ENCODE results near the gene L3MBTL4.
"Not testable (repeated sequence)": the region's sequence is repeated elsewhere in the genome, so short reads cannot be mapped to it uniquely, and the experiment has no call there.

L3MBTL4 gene

GRCh38 chr18:6315517-6316331 is 99.0 kb downstream of the L3MBTL4 start:
- DNase-seq, result no peak

GRCh38 chr18:6313415-6313814 is 101.3 kb downstream of the L3MBTL4 start:
- DNase-seq, result no peak

DNA sequence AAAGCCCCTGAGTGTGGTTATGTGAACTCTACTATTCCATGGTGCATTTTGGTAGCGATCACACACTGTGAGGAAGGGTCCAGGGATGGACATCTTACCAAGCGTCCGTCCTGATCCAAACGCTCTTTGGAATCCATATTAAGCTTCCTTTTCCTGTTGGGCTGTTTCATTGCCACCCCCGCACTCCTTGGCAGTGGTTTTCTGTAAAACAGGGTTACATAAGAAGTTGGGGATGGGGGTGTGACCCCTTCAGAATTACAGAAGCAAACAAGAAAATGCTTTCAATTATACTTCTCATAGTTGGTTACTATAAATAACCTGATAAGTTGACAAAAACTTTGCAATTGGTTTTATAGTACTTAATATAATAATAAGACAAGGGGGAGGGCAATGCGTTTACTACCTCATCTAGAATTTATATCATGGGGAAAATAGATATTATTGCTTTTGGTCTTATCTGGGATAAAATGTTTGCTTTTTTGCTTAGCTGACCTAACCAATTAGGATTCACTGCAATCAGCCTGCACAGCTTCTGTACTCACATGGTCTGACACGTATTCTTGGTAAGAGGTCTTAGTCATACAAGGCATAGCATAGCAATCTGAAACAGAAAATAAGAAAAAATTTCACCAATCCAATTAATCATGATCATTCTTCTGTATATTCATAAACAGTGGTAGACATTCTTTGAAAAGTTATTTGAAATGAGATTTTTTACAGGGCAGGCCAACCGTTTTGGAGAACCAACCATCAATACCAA is 103.1 kb downstream of the L3MBTL4 start:
- no peak for DNase-seq

DNA sequence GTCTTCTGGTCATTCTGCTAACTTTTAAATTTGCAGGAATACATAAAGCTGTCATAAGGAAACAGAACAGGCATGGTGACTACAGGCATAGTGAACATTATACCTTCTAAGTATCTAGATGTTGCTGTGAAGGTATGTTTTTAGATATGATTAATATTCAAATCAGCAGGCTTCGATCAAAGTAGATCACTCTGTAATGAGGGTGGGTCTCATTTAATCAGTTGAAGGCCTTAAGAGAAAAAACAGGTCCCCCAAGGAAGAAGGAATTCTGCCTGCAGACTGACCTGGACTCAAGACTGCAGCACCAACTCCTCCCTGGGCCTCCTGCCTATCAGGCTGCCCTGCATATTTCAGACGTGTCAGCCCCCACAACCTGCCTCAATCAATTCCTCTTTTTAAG is 104.0 kb downstream of the L3MBTL4 start:
- DNase-seq, result no peak

GRCh38 chr18:6297875-6298274 is 116.8 kb downstream of the L3MBTL4 start:
- no peak for DNase-seq

- peak in 2 of 58 donors; percentile 31 to 52 for DNase-seq
These were observed 120.4 kb downstream of the L3MBTL4 start for GRCh38 chr18:6294148-6294784.

DNA sequence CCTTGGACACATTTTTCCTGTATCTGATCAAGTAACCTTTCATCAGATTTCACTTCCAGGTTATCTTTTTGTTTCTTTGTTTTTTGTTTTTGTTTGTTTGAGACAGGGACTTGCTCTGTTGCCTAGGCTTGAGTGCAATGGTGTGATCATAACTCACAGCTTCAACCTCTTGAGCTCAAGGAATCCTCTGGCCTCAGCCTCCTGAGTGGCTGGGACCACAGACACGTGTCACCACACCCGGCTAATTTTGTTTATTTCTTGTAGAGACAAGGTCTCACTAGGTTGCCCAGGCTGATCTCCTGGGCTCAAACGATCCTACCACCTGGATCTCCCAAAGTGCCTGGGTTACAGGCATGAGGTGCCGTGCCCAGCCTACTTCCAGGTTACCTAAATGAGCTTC is 124.9 kb downstream of the L3MBTL4 start:
- no peak for DNase-seq

GRCh38 chr18:6286585-6286984 is 128.1 kb downstream of the L3MBTL4 start:
- no peak for DNase-seq

DNA sequence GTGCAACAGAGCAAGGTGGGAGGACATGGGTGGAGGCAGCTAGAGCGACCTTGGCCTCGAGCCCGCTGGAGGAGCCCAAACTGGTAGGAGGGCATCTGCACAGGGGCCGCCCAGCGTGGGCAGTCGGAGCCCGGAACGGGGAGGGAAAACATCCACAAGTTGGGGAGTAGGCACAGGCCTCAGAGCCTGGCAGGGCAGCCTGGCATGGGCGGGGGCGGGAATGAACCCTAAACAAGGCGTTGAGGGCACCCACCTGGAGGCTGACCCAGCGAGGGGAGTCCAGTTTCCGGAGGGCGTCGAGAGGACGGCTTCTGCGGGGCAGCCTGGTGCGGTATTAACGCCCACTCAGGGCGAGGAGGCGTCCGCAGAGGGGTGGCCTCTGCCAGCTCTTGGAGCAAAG is 129.9 kb downstream of the L3MBTL4 start:
- no peak for DNase-seq

DNA sequence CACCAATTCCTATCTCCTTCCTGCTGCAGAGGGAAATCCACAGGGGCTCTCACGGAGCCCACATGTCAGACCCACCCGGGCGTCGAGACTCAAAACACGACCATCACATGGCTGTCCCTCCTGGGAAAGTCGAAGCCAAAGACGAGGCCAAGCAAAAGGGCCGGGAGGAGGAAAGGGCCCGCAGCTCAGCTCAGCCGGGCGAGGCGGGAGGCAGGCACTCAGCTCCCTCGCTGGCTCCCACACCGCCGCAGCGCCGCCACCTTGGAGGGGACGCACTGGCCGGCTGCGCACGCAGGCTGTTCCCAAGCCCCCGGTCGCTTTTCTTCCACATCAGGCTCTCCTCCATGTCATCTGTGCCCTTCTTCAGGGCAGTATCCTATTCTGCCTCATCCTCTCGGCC is 130.4 kb downstream of the L3MBTL4 start:
- DNase-seq, result no peak

DNA sequence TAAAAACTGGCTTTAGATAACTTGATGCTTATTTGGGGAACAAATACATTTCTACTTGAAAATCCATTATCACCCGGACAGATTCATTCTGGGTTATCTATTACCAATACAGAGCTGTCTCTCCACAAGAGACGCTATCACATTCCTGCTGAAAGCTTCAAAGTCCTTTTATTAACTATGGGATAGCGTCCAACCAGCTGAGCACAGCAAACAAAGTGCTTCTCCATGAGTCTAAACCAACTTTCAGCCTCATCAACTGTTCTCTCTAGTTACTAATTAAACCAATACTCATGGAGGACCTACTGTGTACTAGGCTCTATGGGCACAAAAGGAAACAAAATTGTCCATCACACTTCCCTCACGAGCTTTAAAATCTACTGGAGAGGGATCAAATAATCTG is 132.8 kb downstream of the L3MBTL4 start:
- DNase-seq, result peak in 1 of 58 donors; percentile 16

GRCh38 chr18:6280211-6280743 is 134.4 kb downstream of the L3MBTL4 start:
- DNase-seq, result no peak

DNA sequence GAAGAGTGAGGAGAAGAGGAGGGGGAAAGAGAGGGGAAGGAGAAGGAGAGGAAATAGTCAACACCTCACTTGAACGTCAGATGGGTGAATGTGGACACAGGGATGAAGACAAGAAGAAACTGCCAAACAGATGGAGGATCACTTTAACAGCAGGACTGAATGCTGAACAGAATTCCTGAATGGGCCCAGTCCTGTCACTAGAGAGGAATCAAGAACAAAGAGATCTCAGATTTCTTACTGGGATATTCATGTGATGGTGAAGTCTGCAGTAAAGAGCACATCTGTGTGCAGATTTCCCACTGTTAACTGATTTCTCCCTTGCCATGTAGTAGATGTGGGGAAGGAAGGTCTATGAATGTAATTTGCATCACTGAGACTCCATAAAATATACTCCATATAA is 135.4 kb downstream of the L3MBTL4 start:
- DNase-seq, result peak in 1 of 58 donors; percentile 13

DNA sequence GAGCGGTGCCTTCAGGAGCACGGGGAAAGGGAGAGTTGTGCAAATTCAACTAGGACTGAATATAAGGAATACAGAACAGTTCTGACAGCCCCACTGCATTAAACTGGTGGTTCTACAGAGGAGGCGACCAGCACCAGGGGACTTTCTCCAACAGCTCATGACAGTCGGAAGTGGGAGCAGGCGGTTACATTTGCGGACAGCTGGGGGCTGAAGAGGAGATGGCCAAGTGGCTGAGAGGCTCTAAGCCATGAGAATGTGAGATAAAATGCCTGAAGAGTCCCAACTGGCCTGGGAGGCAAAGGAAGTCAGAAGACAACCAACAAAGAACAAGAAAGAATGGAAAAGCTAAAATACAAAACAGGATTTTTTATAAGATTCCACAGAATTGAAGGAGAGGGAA is 141.3 kb downstream of the L3MBTL4 start:
- DNase-seq, result no peak

DNA sequence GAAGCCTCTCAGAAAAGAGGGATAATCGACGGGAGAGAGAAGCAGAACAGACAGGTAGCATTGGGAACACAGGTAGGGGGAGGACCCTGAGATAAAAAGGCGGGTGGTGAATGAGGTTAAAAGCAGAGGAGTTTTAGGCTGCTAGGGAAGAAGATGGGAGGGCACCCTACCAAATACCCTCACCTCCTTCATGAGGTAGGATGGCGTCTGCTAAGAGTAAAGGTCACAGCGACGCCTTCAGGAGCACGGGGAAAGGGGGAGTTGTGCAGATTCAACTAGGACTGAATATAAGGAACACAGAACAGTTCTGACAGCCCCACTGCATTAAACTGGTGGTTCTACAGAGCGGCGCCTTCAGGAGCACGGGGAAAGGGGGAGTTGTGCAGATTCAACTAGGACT is 142.6 kb downstream of the L3MBTL4 start:
- not testable (repeated sequence) for DNase-seq

DNA sequence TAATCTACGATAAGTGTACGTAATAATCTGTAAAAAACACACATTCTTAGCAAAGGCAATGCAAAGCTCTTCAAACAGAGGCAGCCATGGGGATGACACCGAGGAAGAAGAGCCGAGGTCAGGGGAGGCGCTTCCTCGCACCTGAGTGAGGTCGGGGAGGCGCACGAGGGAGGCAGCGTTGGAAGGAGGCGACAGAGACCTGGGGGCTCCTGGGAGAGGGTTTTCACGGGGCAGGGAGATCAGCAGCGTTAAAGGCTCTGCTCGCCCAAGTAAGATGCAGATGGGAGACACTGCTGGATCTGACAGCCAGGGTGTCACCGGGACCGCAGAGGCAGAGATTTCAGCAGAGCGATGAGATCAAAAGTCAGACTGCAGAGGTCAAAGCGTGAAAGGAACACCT is 143.1 kb downstream of the L3MBTL4 start:
- no peak for DNase-seq

DNA sequence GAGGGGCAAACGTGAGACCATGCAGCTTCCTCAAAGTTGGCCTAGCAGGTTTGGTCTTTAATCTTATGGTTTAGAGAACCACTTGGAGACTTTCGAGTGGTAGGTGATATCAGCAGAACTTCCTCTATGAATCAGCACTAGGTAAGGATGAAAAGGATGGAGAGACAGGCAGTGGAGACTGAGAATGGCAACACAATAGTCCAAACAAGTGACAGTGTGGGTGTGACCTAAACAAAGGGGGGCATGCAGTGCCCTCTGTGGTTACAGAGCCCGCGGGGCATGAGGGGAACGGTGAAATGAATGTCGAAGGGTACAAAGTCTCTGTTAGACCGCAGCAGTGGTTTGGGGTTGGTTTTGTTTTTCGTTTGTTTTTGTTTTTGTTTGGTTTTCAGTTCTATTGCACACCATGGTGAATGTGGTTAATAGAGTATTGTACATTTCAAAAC is 143.9 kb downstream of the L3MBTL4 start:
- DNase-seq, result no peak

DNA sequence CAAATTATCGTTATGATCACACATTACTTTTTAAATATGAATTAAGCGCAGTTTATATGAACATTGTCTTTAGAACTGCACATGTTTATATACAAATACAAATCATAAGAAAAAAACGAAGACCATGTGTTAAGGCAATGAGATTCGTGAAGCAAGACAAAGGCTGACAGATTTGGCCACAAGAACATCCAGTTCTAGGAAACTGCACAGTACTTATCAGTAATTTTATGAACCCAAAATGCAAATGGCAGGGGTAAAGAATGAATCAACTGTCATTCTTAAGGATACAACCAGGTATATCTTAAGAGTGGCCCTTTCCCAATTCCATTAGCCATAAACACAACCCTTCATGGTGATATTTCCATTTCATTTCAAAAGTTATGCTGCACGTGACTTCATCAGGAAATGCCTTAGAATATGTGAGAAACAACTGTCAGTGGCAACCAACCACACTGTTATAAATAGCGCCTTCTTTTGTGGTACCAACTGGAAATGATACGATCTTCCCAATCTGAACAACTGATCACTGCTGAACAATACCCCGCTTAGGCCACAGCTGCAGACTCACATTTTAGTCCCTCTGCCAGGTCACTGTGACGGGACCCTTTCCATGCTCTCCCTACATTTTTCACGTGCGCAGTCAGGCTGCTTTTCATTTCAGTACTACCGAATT is 144.9 kb downstream of the L3MBTL4 start:
- no peak for DNase-seq

GRCh38 chr18:6266212-6266611 is 148.5 kb downstream of the L3MBTL4 start:
- DNase-seq, result no peak

- no peak for DNase-seq
These were observed 152.8 kb downstream of the L3MBTL4 start for GRCh38 chr18:6261938-6262337.

GRCh38 chr18:6259324-6259723 is 155.4 kb downstream of the L3MBTL4 start:
- DNase-seq, result not testable (repeated sequence)
